Hepatocyte (in vitro differentiated cells): ENCODE measurements around the gene SNTG2.

Experiments used
- EZH2phosphoT487 ChIP-seq: fragments of 200-600 bp; sonication (generic); IDR thresholded peaks from one replicate; pipeline ENCODE4 v1.6.1; 2018; ENCODE audit warnings: antibody characterized with exemption, mild to moderate bottlenecking, low read depth, moderate library complexity; ENCODE audit not compliant: unreplicated experiment, severe bottlenecking
- TF ChIP-seq, protein P1 (sequence below): fragments of 200-600 bp; sonication (generic); IDR thresholded peaks from 2 replicates; pipeline ENCODE4 v1.5.1; 2016; ENCODE audit warnings: antibody characterized with exemption, mild to moderate bottlenecking; ENCODE audit not compliant: poor library complexity

DNA sequence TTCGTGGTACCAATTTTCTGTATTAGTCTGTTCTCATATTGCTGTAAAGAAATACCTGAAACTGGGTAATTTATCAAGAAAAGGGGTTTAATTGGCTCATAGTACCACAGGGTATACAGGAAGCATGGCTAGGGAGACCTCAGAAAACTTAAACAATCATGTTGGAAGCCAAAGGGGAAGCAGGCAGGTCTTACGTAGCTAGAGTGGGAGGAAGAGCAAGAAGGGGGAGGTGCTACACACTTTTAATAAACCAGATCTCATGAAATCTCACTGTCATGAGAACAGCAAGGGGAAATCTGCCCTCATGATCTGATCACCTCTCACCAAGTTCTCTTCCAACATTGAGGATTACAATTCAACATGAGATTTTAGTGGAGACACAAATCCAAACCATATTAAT is 235.8 kb downstream of the SNTG2 start:
- TF ChIP-seq, protein P1, sequence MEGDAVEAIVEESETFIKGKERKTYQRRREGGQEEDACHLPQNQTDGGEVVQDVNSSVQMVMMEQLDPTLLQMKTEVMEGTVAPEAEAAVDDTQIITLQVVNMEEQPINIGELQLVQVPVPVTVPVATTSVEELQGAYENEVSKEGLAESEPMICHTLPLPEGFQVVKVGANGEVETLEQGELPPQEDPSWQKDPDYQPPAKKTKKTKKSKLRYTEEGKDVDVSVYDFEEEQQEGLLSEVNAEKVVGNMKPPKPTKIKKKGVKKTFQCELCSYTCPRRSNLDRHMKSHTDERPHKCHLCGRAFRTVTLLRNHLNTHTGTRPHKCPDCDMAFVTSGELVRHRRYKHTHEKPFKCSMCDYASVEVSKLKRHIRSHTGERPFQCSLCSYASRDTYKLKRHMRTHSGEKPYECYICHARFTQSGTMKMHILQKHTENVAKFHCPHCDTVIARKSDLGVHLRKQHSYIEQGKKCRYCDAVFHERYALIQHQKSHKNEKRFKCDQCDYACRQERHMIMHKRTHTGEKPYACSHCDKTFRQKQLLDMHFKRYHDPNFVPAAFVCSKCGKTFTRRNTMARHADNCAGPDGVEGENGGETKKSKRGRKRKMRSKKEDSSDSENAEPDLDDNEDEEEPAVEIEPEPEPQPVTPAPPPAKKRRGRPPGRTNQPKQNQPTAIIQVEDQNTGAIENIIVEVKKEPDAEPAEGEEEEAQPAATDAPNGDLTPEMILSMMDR, result no peak
- no peak for TF ChIP-seq EZH2phosphoT487
